GM19099 (cell line): ENCODE measurements around the gene DYRK1A.

Experiments used
- POLR2A ChIP-seq: IDR thresholded peaks from 3 replicates; pipeline ENCODE4 v1.6.1; 2011; ENCODE audit warnings: low read depth; ENCODE audit not compliant: insufficient read length; ENCODE audit errors: extremely low read depth

DYRK1A gene

GRCh38 chr21:37463083-37463801 lies 96.7 kb downstream of the DYRK1A start:
- TF ChIP-seq POLR2A = no peak

DNA sequence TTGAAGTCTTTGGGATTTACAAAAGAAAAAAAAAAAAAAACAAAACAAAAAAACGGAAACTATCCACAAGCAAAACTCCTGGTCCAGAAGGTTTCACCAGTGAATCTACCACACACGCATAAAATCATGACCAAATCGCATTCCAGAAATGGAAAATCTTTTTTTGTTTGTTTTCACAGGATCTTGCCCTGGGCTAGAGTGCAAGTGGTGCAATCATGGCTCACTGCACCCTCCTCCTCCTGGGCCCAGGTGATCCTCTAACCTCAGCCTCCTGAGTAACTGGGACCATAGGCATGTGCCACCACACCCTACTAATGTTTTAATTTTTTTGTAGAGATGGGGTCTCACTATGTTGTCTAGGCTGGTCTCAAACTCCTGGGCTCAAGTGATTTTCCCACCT lies 100.5 kb downstream of the DYRK1A start:
- TF ChIP-seq POLR2A = no peak

GRCh38 chr21:37468909-37469308 lies 102.3 kb downstream of the DYRK1A start:
- TF ChIP-seq POLR2A = no peak

DNA sequence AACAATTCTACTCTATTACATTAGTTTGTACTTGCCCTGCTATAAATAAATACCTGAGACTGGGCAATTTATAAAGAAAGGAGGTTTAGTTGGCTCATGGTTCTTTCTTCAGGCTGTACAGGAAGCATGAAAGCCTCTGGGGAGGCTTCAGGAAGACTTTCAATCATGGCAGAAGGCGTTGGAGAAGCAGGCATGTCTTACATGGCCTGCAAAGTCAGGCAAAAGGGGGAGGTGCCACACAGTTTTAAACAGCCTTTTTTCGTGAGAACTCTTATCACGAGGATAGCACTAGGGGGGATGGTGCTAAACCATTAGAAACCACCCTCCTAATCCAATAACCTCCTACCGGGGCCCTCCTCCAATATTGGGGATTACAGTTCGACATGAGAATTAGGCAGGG lies 102.9 kb downstream of the DYRK1A start:
- no peak for TF ChIP-seq POLR2A

GRCh38 chr21:37472581-37472980 lies 106.0 kb downstream of the DYRK1A start:
- TF ChIP-seq POLR2A = no peak

GRCh38 chr21:37473491-37473890 lies 106.9 kb downstream of the DYRK1A start:
- no peak for TF ChIP-seq POLR2A

- TF ChIP-seq POLR2A = no peak
Observed at GRCh38 chr21:37474342-37474741, 107.8 kb downstream of the DYRK1A start.

- no peak for TF ChIP-seq POLR2A
Observed at GRCh38 chr21:37475186-37475868, 108.8 kb downstream of the DYRK1A start.

DNA sequence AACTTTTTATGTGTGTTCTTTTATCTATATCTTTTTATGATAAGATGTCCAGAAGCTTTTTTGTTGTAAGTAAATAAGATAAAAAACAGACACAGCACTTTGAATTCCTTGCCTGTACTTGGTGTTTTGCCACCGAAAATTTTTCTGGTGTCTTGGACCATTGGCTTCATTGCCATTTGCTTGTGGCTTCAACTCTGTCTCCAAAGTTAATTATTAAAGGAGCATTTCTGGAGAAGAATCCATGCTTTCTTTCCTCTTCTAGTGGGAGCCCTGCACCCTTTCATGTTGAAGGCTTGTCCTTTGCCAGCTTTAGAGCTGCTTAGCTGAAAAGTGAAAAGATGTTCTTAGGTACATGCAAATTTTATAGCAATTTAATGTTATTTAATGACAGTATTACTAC lies 112.2 kb downstream of the DYRK1A start:
- no peak for TF ChIP-seq POLR2A

- TF ChIP-seq POLR2A = no peak
Observed at GRCh38 chr21:37483776-37484175, 117.2 kb downstream of the DYRK1A start.

- no peak for TF ChIP-seq POLR2A
Observed at GRCh38 chr21:37484535-37485474, 118.2 kb downstream of the DYRK1A start.

DNA sequence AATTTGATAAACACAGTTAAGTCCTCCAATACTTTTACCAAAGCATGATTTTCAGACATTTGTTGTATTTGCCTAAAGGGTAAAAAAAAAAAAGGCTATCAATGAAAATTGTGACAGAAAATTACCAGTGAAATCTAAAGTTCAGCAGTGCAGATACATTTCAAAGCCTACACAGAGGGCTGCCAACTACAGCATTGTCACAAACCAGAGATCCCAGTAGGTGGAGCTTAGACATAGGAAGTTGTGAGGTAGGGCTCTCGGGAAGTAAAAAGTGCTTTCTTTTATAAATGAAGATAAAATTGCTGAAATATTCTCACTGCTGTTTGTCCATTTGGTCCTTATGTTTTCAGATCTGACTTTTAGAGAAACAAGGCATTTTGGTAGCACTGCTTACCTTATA lies 123.0 kb downstream of the DYRK1A start:
- no peak for TF ChIP-seq POLR2A

GRCh38 chr21:37490084-37490483 lies 123.5 kb downstream of the DYRK1A start:
- TF ChIP-seq POLR2A = no peak

DNA sequence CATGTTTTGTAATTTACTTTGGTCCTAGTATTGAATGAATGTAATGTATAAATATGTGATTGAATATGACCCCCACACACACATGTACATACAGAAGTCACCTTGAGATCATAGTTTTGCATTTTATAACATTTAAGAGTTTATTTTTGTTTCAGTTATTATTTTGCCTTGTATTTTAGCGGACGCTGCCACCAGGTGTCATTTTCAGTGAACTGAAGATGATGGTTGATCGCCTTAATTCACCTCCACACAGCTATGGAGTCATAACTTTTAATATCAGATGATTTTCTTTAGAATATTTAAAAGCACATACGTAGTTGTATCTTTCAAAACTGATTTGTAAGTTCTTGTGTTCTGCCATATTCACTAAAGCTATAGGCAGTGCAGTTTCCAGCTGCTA lies 130.4 kb downstream of the DYRK1A start:
- no peak for TF ChIP-seq POLR2A

DNA sequence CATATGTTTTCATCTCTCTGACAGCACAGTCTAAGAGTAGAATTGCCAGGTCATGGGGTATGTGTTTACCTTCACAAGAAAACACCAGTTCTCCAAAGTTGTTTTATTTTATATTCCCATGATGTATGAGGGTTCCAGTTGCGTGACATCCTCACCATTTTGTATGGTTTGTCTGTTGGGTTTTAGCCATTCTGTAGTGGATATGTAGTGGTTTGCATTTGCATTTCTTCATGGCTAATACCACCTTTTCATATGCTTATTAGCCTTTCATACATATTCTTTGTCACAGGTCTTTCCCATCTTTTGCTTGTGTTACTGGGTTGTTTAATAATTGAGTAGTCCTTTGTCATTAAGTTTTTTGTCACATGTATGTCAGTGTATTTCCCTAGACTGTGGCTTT lies 132.1 kb downstream of the DYRK1A start:
- no peak for TF ChIP-seq POLR2A

DNA sequence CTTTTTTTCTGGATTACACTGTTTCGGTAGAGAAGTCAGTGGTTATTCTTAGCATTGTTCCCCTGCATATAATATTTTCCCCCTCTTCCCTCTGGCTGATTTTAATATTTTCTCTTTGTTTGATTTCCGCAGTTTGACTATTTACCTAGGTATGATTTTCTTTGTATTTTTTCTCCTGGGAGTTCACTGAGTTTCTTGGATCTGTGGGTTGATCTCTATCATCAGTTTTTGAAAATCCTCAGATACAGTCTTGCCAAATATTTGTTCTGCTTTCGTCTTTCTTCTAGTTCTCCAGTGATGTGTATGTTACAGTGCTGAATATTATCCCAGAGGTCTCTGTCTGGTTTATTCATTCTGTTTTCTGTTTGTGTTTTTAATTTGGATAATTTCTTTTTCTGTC lies 136.4 kb downstream of the DYRK1A start:
- TF ChIP-seq POLR2A = no peak

- no peak for TF ChIP-seq POLR2A
Observed at GRCh38 chr21:37503848-37504467, 137.4 kb downstream of the DYRK1A start.
